GM21367 (cell line): Measurements from ENCODE around the gene CLSTN2.

Experiments
- ATAC-seq: cut with Tn5 transposase; IDR thresholded peaks from one replicate; pipeline ENCODE4 v1.9.1; 2021; ENCODE audit not compliant: unreplicated experiment

CLSTN2 gene

GRCh38 chr3:140004271-140004670, 69.3 kb downstream of the CLSTN2 start:
- no peak for ATAC-seq

- no peak for ATAC-seq
These were observed 71.3 kb downstream of the CLSTN2 start for GRCh38 chr3:140006331-140006730.

- no peak for ATAC-seq
These were observed 72.1 kb downstream of the CLSTN2 start for GRCh38 chr3:140007081-140007480.

- ATAC-seq: no peak
These were observed 73.2 kb downstream of the CLSTN2 start for GRCh38 chr3:140007911-140008869.

GRCh38 chr3:140010391-140010790, 75.4 kb downstream of the CLSTN2 start:
- ATAC-seq: no peak

- ATAC-seq: no peak
These were observed 76.1 kb downstream of the CLSTN2 start for GRCh38 chr3:140011086-140011485.

GRCh38 chr3:140011611-140012277, 76.8 kb downstream of the CLSTN2 start:
- no peak for ATAC-seq

GRCh38 chr3:140013220-140013619, 78.2 kb downstream of the CLSTN2 start:
- no peak for ATAC-seq

GRCh38 chr3:140014831-140015495, 80.0 kb downstream of the CLSTN2 start:
- ATAC-seq: no peak

GRCh38 chr3:140015741-140016140, 80.8 kb downstream of the CLSTN2 start:
- ATAC-seq: no peak

GRCh38 chr3:140018556-140018955, 83.6 kb downstream of the CLSTN2 start:
- ATAC-seq: no peak

- no peak for ATAC-seq
These were observed 85.0 kb downstream of the CLSTN2 start for GRCh38 chr3:140019946-140020345.

- ATAC-seq: no peak
These were observed 85.6 kb downstream of the CLSTN2 start for GRCh38 chr3:140020541-140020940.

GRCh38 chr3:140021269-140021668, 86.3 kb downstream of the CLSTN2 start:
- no peak for ATAC-seq

GRCh38 chr3:140022066-140022770, 87.2 kb downstream of the CLSTN2 start:
- ATAC-seq: no peak

GRCh38 chr3:140023616-140024530, 88.9 kb downstream of the CLSTN2 start:
- ATAC-seq: no peak

GRCh38 chr3:140031170-140031569, 96.2 kb downstream of the CLSTN2 start:
- no peak for ATAC-seq

GRCh38 chr3:140034058-140034457, 99.1 kb downstream of the CLSTN2 start:
- ATAC-seq: no peak

GRCh38 chr3:140035871-140036270, 100.9 kb downstream of the CLSTN2 start:
- ATAC-seq: no peak

- no peak for ATAC-seq
These were observed 115.4 kb downstream of the CLSTN2 start for GRCh38 chr3:140050396-140050795.
